Neutrophil (primary cell): ENCODE measurements around the gene PARP15.
A peak's percentile ranks its signal among the peaks of the same experiment; 100 is the strongest.

Experiments
- H3K27ac ChIP-seq: fragments of 200-600 bp; sonication (generic); 2 replicates; pipeline ENCODE4 v1.5.1; 2016; ENCODE audit warnings: mild to moderate bottlenecking, moderate library complexity
- H3K27me3 ChIP-seq: fragments of 200-600 bp; sonication (generic); 2 replicates; pipeline ENCODE4 v1.6.0; 2016; ENCODE audit warnings: mild to moderate bottlenecking
- H3K36me3 ChIP-seq: fragments of 200-600 bp; sonication (generic); 2 replicates; pipeline ENCODE4 v1.5.1; 2017
- H3K4me1 ChIP-seq, 2 experiments: fragments of 200-600 bp in 1 of 2; sonication (generic) in 1 of 2; 1 replicate in 1 of 2; 2 replicates in 1 of 2; pipeline versions ENCODE4 v1.5.1 to v1.6.1; 2013 to 2016; ENCODE audit warnings: low read depth in 1 of 2, low read length in 1 of 2, mild to moderate bottlenecking in 1 of 2, moderate library complexity in 1 of 2; ENCODE audit not compliant: control insufficient read depth in 1 of 2, insufficient read depth in 1 of 2
- H3K4me3 ChIP-seq, 2 experiments: fragments of 200-600 bp in 1 of 2; sonication (generic) in 1 of 2; 1 replicate in 1 of 2; 2 replicates in 1 of 2; pipeline ENCODE4 v1.5.1; 2013 to 2016; ENCODE audit warnings: low read depth in 1 of 2, low read length in 1 of 2, mild to moderate bottlenecking in 1 of 2, moderate library complexity in 1 of 2
- H3K9me3 ChIP-seq: fragments of 200-600 bp; sonication (generic); 2 replicates; pipeline ENCODE4 v1.5.1; 2016
- CTCF ChIP-seq: fragments of 200-600 bp; sonication (generic); IDR thresholded peaks from 2 replicates; pipeline ENCODE4 v1.5.1; 2016; ENCODE audit warnings: antibody characterized with exemption

Gene PARP15

GRCh38 chr3:122555275-122556071 lies 22.0 kb upstream of the PARP15 start:
- Histone ChIP-seq H3K27ac (no peak overlapping the region), H3K27me3 (no peaks in the 10 kb centered on the region), H3K9me3 (peaks cover 4% of the 10 kb centered on the region), H3K4me1 (no peaks in the 10 kb centered on the region), H3K4me3 (no peak overlapping the region), H3K36me3 (peaks cover 94% of the 10 kb centered on the region)
- TF ChIP-seq CTCF: no peak

- no peak overlapping the region for H3K27ac ChIP-seq
- no peaks in the 10 kb centered on the region for H3K9me3 ChIP-seq
- H3K4me1 ChIP-seq: no peaks in the 10 kb centered on the region
- no peaks in the 10 kb centered on the region for H3K27me3 ChIP-seq
- peaks cover 76% of the 10 kb centered on the region for H3K36me3 ChIP-seq
- TF ChIP-seq CTCF: no peak
- no peak overlapping the region for H3K4me3 ChIP-seq
Measured at GRCh38 chr3:122557356-122557755, 20.1 kb upstream of the PARP15 start.

- peaks cover 63% of the 10 kb centered on the region for H3K36me3 ChIP-seq
- no peaks in the 10 kb centered on the region for H3K27me3 ChIP-seq
- no peak overlapping the region for H3K4me3 ChIP-seq
- H3K4me1 ChIP-seq: peaks cover 10 to 11% of the 10 kb centered on the region in 2 experiments
- no peak overlapping the region for H3K27ac ChIP-seq
- H3K9me3 ChIP-seq: no peaks in the 10 kb centered on the region
- no peak for TF ChIP-seq CTCF
Measured at GRCh38 chr3:122558605-122559004, 18.8 kb upstream of the PARP15 start.

- H3K4me3 ChIP-seq: no peak overlapping the region
- no peaks in the 10 kb centered on the region for H3K27me3 ChIP-seq
- H3K9me3 ChIP-seq: no peaks in the 10 kb centered on the region
- TF ChIP-seq CTCF: no peak
- H3K4me1 ChIP-seq: peaks cover 14 to 20% of the 10 kb centered on the region in 2 experiments
- no peak overlapping the region for H3K27ac ChIP-seq
- peaks cover 50% of the 10 kb centered on the region for H3K36me3 ChIP-seq
Measured at GRCh38 chr3:122559906-122560305, 17.5 kb upstream of the PARP15 start.

GRCh38 chr3:122560680-122561079 lies 16.8 kb upstream of the PARP15 start:
- no peak for TF ChIP-seq CTCF
- no peaks in the 10 kb centered on the region for H3K9me3 ChIP-seq
- peak overlapping the region; percentile 9 for H3K27ac ChIP-seq
- peaks cover 44% of the 10 kb centered on the region for H3K36me3 ChIP-seq
- no peaks in the 10 kb centered on the region for H3K27me3 ChIP-seq
- H3K4me1 ChIP-seq: peaks cover 22 to 26% of the 10 kb centered on the region in 2 experiments
- H3K4me3 ChIP-seq: no peak overlapping the region
